Coronary artery (tissue), 2 donors: ENCODE results near the gene LTB4R.

Experiments
- DNase-seq: peaks from one replicate; pipeline ENCODE4 v3.0.0-alpha.2; 2017; ENCODE audit warnings: low spot score
- H3K27ac ChIP-seq, 2 donors: fragments of 200-600 bp; sonication (generic); one replicate each; pipeline ENCODE4 v1.5.1; 2016 to 2019
- H3K4me3 ChIP-seq: fragments of 200-600 bp; sonication (generic); 2 replicates; pipeline ENCODE4 v1.5.1; 2016; ENCODE audit warnings: mild to moderate bottlenecking, moderate library complexity
- TF ChIP-seq, protein P1 (sequence below): fragments of 200-600 bp; sonication (generic); IDR thresholded peaks from one replicate; pipeline ENCODE4 v1.5.1; 2019; ENCODE audit warnings: antibody characterized with exemption

LTB4R gene

DNA sequence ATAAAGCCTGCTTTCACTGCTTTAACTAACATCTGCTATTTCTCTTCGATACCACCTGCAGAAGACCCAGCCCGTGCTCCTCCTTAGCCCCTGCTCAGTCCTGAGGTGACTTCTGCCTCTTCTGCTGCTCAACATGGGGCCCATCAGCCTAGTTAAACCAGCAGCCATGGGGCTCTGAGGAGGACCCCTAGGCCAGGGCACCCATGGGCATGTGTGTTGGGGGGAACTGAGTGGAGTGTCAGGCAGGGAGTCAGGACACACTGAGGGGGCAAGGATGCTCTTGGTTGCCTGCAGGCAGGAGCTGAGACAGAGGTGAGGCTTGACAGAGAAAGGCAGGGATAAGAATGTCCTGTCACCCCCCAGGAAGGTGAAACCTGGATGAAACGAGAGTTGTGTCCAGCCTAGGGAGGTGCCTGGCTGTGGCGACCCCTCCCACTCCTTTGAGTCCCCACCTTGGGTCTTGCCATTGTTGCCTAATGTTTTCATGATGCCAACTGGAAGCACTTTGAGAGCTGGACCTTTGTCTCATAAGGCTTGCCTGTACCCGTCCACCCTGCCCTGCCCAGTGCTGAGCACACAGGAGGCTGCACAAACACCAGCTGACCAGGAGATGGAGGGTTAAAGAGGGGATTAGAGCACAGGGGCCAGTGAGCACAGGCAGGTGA is 27.4 kb upstream of the LTB4R start:
- H3K27ac ChIP-seq: no peak overlapping the region
- no peak for DNase-seq
- TF ChIP-seq, protein P1, sequence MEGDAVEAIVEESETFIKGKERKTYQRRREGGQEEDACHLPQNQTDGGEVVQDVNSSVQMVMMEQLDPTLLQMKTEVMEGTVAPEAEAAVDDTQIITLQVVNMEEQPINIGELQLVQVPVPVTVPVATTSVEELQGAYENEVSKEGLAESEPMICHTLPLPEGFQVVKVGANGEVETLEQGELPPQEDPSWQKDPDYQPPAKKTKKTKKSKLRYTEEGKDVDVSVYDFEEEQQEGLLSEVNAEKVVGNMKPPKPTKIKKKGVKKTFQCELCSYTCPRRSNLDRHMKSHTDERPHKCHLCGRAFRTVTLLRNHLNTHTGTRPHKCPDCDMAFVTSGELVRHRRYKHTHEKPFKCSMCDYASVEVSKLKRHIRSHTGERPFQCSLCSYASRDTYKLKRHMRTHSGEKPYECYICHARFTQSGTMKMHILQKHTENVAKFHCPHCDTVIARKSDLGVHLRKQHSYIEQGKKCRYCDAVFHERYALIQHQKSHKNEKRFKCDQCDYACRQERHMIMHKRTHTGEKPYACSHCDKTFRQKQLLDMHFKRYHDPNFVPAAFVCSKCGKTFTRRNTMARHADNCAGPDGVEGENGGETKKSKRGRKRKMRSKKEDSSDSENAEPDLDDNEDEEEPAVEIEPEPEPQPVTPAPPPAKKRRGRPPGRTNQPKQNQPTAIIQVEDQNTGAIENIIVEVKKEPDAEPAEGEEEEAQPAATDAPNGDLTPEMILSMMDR: no peak
- H3K4me3 ChIP-seq: no peak overlapping the region

DNA sequence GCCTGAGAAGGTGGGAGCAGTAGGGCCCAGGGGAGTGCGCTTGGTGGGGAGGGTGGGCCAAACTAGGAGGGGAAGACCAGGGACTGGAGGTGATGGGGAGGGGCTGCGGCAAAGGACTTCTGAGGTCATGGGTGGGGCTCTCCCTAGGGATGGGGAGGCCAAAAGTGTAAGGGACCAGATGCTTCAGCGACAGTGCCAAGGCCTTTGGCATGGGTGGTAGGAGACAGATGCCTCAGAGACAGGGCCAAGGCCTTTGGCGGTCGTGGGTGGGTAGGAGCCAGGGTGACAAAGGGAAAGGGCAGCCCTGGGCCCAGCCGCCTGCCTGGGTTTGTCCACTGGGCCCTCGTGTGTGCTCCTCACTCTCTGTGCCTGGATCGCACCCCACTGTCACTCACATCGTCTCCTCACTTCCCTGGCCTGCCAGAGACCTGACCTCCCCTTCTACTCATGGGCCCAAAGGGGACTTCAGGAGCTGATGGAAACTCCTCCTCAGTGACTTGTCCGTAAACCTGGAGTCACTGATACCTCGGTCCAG is 26.7 kb upstream of the LTB4R start:
- no peak for DNase-seq
- TF ChIP-seq, protein P1: no peak

DNA sequence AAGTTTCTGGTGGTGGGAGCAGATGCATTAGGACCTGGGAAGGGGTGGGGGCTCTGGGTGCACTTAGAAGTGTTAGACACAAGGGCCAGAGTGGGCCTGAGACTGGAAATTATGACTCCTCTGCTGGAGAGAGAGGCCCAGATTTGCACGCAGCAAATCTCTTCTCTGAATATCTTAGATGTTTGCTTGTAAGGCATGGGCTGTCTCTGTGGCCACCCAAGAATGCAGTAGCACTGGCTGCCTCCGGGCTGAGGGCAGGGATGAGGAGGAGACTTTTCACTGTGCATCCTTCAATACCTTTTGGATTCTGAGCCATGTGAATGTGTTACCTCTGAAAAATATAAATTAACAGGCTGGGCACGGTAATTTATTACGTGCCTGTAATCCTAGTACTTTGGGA is 26.0 kb upstream of the LTB4R start:
- Histone ChIP-seq H3K4me3 (no peak overlapping the region), H3K27ac (no peak overlapping the region)
- TF ChIP-seq, protein P1: no peak
- no peak for DNase-seq

More for the DNA sequence above, 26.7 kb upstream of the LTB4R start:
- H3K4me3 ChIP-seq: no peak overlapping the region
- H3K27ac ChIP-seq: no peak overlapping the region

DNA sequence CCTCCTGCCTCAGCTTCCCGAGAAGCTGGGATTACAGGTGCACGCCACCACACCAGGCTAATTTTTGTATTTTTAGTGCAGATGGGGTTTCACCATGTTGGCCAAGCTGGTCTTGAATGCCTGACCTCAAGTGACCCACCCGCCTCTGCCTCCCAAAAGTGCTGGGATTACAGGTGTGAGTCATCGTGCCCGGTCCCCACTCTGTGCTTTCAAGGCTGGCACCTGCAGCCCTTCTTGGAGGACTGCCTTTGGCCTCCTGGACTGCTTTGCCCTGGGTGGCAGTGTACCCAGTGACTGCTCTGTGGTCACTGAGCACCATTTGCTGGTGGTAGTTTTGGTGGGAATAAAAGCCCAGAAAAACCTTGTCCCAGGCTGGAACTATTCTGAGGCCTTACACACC is 24.3 kb upstream of the LTB4R start:
- TF ChIP-seq, protein P1: no peak
- no peak overlapping the region for H3K27ac ChIP-seq

DNA sequence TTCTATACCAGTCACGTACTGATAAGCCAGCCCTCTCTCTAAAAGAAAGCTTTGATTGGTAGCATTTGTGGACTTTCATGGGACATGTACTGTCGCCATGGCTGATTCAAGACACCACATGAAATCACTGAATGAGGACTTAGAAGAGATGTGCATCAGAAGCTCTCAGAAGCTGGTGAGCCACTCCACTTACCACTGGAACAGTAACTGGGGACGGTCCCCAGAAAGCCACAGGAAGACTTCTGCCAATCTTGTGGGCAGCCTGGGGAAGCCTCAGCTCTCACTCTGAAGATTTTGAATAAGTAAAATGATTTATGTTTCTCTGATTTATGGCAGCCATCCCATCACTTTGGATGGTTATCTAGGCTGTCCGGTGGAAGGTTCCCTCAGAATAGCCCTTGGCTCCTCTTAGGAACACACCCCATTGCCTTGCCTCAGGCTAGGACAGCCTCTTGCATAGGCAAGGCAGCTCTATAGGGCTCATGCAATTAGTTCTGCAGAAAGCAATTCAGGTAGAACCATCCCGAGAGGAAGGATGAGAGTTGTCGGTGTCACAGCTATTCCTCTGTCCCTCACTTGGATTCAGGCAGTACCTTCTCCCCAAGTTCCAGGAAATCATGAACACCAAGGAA is 21.5 kb upstream of the LTB4R start:
- no peak for DNase-seq
- Histone ChIP-seq H3K4me3 (no peak overlapping the region), H3K27ac (no peak overlapping the region)
- TF ChIP-seq, protein P1: no peak

More for the DNA sequence above, 24.3 kb upstream of the LTB4R start:
- no peak overlapping the region for H3K4me3 ChIP-seq
- no peak for DNase-seq

DNA sequence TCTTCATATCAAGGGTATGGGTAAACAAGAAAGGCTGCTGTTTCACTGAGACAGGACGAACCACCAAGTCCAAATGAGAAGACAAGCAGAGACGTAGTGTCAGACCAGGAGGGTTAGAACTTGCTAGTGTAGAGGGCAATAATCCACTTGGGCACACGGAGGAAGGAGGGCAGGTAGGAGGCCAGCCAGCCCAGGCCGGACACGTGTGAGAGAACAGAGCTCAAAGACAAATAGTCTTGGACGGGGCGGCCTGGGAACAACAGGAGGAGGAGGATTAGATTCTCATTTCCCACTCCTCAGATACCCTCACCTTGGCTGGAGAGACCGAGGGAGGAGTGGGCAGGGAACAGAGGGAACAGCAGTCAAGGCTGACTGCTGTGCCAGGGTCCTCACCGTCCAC is 20.6 kb upstream of the LTB4R start:
- H3K4me3 ChIP-seq: no peak overlapping the region
- H3K27ac ChIP-seq: no peak overlapping the region
- TF ChIP-seq, protein P1: no peak
- DNase-seq: no peak
